ENCODE data around the gene XPNPEP1. TPM values are rescaled to one million over a fixed set of nuclear protein-coding genes. Genes with fewer than 3 reads are reported as not detected.

XPNPEP1 gene
- total RNA-seq, 4 donors from 2014 or later: 41.0 to 188 (median 92.0) TPM

GRCh38 chr10:109968953-109969759 lies 45.8 kb upstream of the XPNPEP1 start:
- no peak overlapping the region for H3K4me3 ChIP-seq
- H3K36me3 ChIP-seq: no peaks in the 10 kb centered on the region
- H3K27ac ChIP-seq: no peak overlapping the region
- no peaks in the 10 kb centered on the region for H3K27me3 ChIP-seq
- H3K9me3 ChIP-seq: no peaks in the 10 kb centered on the region
- intact Hi-C loops (cut with DNase I; ENCODE audit: low total_unique reads): no loop called here
- no peaks in the 10 kb centered on the region for H3K4me1 ChIP-seq
- TF ChIP-seq CTCF (IDR thresholded peaks at IDR 0.05): no peak
- no peak for TF ChIP-seq POLR2A (IDR thresholded peaks at IDR 0.05)
- DNase-seq: no peak

GRCh38 chr10:109967739-109968088 lies 44.4 kb upstream of the XPNPEP1 start:
- H3K4me3 ChIP-seq: no peak overlapping the region
- intact Hi-C loops (cut with DNase I; ENCODE audit: low total_unique reads): no loop called here
- H3K9me3 ChIP-seq: no peaks in the 10 kb centered on the region
- DNase-seq: no peak
- H3K4me1 ChIP-seq: no peaks in the 10 kb centered on the region
- no peak for TF ChIP-seq POLR2A (IDR thresholded peaks at IDR 0.05)
- TF ChIP-seq CTCF (IDR thresholded peaks at IDR 0.05): no peak
- no peaks in the 10 kb centered on the region for H3K27me3 ChIP-seq
- H3K27ac ChIP-seq: no peak overlapping the region
- H3K36me3 ChIP-seq: no peaks in the 10 kb centered on the region

GRCh38 chr10:109966961-109967738 lies 43.8 kb upstream of the XPNPEP1 start:
- TF ChIP-seq CTCF (IDR thresholded peaks at IDR 0.05) (no peak), POLR2A (IDR thresholded peaks at IDR 0.05) (no peak)
- H3K4me1 ChIP-seq: no peaks in the 10 kb centered on the region
- no peak overlapping the region for H3K27ac ChIP-seq
- intact Hi-C loops (cut with DNase I; ENCODE audit: low total_unique reads): no loop called here
- H3K27me3 ChIP-seq: no peaks in the 10 kb centered on the region
- H3K36me3 ChIP-seq: no peaks in the 10 kb centered on the region
- H3K9me3 ChIP-seq: no peaks in the 10 kb centered on the region
- no peak overlapping the region for H3K4me3 ChIP-seq
- DNase-seq: no peak

GRCh38 chr10:109964318-109964717 lies 41.0 kb upstream of the XPNPEP1 start:
- no peak for DNase-seq
- H3K27me3 ChIP-seq: no peaks in the 10 kb centered on the region
- intact Hi-C loops (cut with DNase I; ENCODE audit: low total_unique reads): no loop called here
- H3K9me3 ChIP-seq: no peaks in the 10 kb centered on the region
- H3K27ac ChIP-seq: no peak overlapping the region
- TF ChIP-seq POLR2A (IDR thresholded peaks at IDR 0.05): no peak
- TF ChIP-seq CTCF (IDR thresholded peaks at IDR 0.05): no peak
- H3K4me3 ChIP-seq: no peak overlapping the region
- no peaks in the 10 kb centered on the region for H3K4me1 ChIP-seq
- H3K36me3 ChIP-seq: no peaks in the 10 kb centered on the region

- no peaks in the 10 kb centered on the region for H3K9me3 ChIP-seq
- no peak overlapping the region for H3K27ac ChIP-seq
- DNase-seq: no peak
- no peak overlapping the region for H3K4me3 ChIP-seq
- no peaks in the 10 kb centered on the region for H3K27me3 ChIP-seq
- no peaks in the 10 kb centered on the region for H3K4me1 ChIP-seq
- TF ChIP-seq POLR2A (IDR thresholded peaks at IDR 0.05): no peak
- TF ChIP-seq CTCF (IDR thresholded peaks at IDR 0.05): no peak
- H3K36me3 ChIP-seq: no peaks in the 10 kb centered on the region
- intact Hi-C loops (cut with DNase I; ENCODE audit: low total_unique reads): no loop called here
Observed at GRCh38 chr10:109963439-109963838, 40.1 kb upstream of the XPNPEP1 start.
